ENCODE results near the gene TRUB1.
"Not testable (repeated sequence)": the region's sequence is repeated elsewhere in the genome, so short reads cannot be mapped to it uniquely, and the experiment has no call there.

TRUB1 gene

GRCh38 chr10:114925587-114926586, 12.1 kb upstream of the TRUB1 start:
- peak; percentile 45 for DNase-seq

GRCh38 chr10:114928818-114929217, 9.2 kb upstream of the TRUB1 start:
- DNase-seq = no peak

DNA sequence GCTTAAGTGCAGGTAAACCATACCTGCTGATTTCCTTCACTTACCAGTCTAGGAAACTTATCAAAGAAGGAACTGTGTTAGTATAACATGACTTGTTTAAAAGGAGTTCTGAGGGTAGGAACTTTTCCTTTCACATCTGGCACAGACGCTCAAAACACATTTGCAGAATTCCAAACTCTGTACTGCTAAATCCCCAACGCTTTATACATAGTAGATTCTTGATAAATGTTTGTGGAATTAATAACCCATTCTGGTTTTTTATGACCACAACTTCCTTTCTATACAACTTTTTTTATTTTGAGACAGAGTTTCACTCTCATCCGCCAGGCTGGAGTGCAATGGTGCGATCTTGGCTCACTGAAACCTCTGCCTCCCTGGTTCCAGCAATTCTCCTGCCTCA, 7.7 kb upstream of the TRUB1 start:
- DNase-seq = no peak

GRCh38 chr10:114931072-114931679, 6.8 kb upstream of the TRUB1 start:
- DNase-seq = no peak

- no peak for DNase-seq
Observed at GRCh38 chr10:114932225-114932624, 5.8 kb upstream of the TRUB1 start.

- no peak for DNase-seq
Observed at GRCh38 chr10:114932945-114933344, 5.0 kb upstream of the TRUB1 start.

- DNase-seq = no peak
Observed at GRCh38 chr10:114933588-114933987, 4.4 kb upstream of the TRUB1 start.

- DNase-seq = not testable (repeated sequence)
Observed at GRCh38 chr10:114933995-114934394, 4.0 kb upstream of the TRUB1 start.

- no peak for DNase-seq
Observed at GRCh38 chr10:114938856-114939193, 830 bp downstream of the TRUB1 start.

- no peak for DNase-seq
Observed at GRCh38 chr10:114940735-114941134, 2.7 kb downstream of the TRUB1 start.

- no peak for DNase-seq
Observed at GRCh38 chr10:114943000-114943399, 5.0 kb downstream of the TRUB1 start.

DNA sequence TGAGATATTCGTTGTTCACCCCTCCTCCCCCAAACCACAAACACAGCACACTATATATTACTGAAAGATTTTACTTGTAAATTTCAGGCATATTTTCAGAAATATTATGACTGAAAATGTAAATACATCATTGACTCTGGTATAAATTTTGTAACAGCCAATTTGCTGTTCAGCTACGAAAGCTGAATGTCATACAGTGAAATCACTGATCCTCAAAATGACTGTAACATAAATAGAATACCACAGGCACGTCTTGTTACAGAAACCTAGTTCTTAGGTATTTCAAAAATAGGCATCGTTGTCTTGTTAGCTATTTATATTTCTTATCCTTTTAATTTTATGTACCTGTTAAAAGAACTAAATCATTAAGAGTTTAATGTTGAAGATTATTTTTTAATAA, 15.1 kb downstream of the TRUB1 start:
- DNase-seq = no peak

GRCh38 chr10:114955984-114956383, 18.0 kb downstream of the TRUB1 start:
- DNase-seq = no peak

- DNase-seq = no peak
Observed at GRCh38 chr10:114956466-114956865, 18.5 kb downstream of the TRUB1 start.

DNA sequence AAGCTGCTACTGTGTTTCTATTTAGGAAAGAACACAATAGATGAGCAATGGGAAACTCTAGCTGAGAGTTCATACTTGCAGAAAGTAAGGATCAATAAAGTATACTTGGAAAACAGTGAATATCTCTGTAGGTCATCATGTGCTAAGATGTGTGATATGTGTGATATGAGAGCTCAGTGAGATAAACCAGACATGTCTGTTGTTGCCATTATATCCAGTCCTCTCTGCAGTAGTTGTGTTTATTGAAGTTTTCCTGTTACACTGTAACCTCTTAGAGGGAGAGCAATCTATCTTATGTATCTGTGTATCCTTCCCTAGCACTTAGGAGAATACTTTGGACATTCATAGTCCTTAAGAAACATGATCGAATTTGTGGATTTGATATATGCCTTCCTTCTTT, 19.1 kb downstream of the TRUB1 start:
- no peak for DNase-seq

DNA sequence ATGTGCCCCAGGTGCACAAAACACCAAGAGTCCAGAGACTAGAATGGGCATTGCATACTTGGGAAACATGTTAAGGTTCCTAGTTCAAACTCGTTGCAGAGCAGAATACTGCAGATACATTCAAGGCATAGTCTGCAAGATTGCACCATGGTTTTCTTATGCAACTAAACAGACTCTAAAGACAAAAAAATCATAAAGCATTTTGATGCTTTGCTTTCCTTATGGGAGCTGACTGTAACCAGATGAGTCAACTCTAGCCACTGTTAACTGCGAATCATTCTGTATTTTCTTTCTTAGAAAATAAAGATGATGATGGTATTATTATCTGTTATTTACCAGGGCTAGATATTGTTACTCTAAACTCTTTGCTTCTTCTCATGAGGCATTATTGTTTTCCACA, 19.7 kb downstream of the TRUB1 start:
- DNase-seq = no peak

- DNase-seq = no peak
Observed at GRCh38 chr10:114962441-114962840, 24.4 kb downstream of the TRUB1 start.

- DNase-seq = no peak
Observed at GRCh38 chr10:114963908-114964307, 25.9 kb downstream of the TRUB1 start.

GRCh38 chr10:114967071-114967470, 29.1 kb downstream of the TRUB1 start:
- DNase-seq = no peak

- DNase-seq = no peak
Observed at GRCh38 chr10:114970515-114970914, 32.5 kb downstream of the TRUB1 start.

DNA sequence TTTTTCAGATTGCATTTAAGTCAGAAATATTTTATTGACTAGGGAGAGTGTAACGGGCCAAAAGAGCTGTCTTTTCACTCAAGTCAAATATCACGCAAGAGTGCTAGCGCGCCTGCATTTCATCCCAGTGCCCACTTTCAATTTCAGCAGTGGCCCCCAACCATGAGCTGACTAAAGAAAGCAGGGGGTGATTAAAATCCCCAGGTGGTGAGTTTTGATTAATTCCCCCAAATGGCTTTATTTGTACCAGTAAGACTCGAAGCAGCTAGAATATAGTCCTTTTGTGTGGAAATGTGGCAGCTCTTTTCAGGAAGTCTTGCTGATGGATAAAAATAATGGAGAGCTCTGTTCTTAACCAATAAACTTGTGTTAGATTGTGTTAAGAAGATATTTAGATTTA, 35.3 kb downstream of the TRUB1 start:
- DNase-seq = no peak

DNA sequence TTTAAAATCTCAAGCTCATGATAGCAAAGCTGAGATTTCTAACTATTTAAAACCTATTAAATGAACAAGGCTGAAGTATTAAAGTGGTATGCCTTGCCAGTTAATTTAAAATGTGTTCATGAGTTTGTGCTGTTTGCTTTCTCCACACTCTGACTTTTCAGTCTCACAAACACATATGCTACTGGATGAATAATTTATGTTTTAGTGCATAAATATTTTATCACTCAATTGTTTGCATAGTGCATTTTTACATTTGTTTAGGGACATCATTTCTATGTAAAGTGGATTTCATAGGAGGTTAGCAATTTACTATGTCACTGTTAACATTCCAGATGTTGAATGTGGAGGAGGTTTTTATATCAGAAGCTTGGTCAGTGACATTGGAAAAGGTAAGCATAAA, 36.0 kb downstream of the TRUB1 start:
- DNase-seq = no peak

DNA sequence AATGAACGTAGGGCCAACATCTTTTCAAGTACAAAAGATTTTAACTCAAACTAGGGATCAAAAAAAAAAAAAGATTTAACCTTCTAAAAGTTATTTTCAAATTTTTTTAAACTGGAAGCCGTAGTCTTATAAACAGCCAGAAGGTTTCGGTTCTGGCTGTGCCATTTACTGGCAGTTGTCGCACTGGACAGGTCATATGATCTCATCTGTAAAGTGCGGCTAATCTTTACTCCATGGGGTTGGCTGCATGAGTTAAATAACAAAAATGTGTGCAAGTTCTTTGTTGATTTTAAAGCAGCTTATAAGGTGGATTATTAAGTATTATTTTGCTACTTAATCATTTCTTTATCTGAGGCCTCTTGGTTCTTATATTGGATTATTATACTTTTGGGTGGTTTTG, 36.6 kb downstream of the TRUB1 start:
- DNase-seq = no peak

DNA sequence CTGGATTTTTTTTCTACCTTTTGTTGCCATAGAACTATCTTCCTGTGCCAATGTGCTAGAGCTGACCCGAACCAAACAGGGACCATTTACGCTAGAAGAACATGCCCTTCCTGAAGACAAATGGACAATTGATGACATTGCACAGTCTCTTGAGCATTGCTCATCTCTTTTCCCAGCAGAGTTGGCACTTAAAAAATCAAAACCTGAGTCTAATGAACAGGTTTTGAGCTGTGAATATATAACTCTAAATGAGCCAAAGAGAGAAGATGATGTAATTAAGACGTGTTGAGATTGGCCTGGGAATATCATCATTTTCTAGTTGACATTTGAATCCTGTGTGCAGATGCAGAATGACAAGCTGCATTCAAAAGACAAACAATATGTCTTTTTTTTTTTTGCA, 37.1 kb downstream of the TRUB1 start:
- no peak for DNase-seq

DNA sequence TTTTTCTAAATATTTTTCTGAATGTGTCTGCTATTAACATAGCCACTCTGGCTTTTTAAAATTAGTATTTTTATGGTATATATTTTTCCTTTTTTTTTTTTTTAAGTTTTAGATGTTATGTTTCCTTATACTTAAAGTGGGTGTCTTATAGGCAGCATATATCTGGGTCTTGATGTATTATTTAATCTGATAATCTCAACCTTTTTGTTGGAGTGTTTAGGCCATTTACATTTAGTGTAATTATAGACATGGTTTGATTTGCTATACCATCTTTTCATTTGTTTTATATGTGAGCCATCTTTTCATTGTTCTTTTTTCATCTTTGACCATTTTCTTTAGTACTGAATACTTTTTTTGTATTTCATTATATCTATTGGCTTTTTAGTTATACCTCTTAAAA, 45.0 kb downstream of the TRUB1 start:
- DNase-seq = no peak
